ENCODE results near the gene PIK3R2. TPM values are rescaled to one million over a fixed set of nuclear protein-coding genes. Genes with fewer than 3 reads are reported as not detected.
"Not testable (repeated sequence)": the region's sequence is repeated elsewhere in the genome, so short reads cannot be mapped to it uniquely, and the experiment has no call there.

The PIK3R2 gene
- total RNA-seq (10 to 100 TPM; 14.1 to 21.8 TPM), polyA plus RNA-seq (1 to 10 TPM; 1.8 to 5.1 TPM)
- long read RNA-seq, donor 1 = 0 reads
- long read RNA-seq, donor 2, full-length matches to known transcripts = 4 of 5 reads
- long read RNA-seq, donor 2, partial matches to known transcripts = 1 of 5 reads
- long read RNA-seq, donor 2, other reads (novel, unspliced or antisense) = 0 of 5 reads

- DNase-seq (peak; percentile 100), ATAC-seq (ENCODE audit: low FRiP score) (peak; percentile 96)
- H3K27ac ChIP-seq (ENCODE audit: low read depth in 1 of 2, low read length in 2 of 2) = peak within 1 kb of the TSS in 1 of 2 donors; percentile 85
- WGBS, 2 donors = 1% methylated on average over 58 to 86 of the region's 86 CpGs
- peak within 1 kb of the TSS; percentile 24 to 65 for H3K4me3 ChIP-seq (ENCODE audit: low read length in 2 of 2)
- H3K4me1 ChIP-seq (ENCODE audit: control insufficient read depth in 1 of 2, insufficient read depth in 2 of 2, low read length in 2 of 2) = peaks cover 0 to 2% of the 10 kb centered on the region in 2 donors
- no peaks in the 10 kb centered on the region for H3K9me3 ChIP-seq (ENCODE audit: control insufficient read depth, low read length)
- H3K27me3 ChIP-seq (ENCODE audit: control insufficient read depth in 1 of 2, insufficient read depth in 2 of 2, low read length in 1 of 2) = no peaks in the 10 kb centered on the region
- intact Hi-C loops (cut with DNase I) = loop anchor here (5.0 to 10.0 kb wide), 3 partner anchors 36 to 148 kb away; partner anchors contain the start of gene ARRDC2 (in 2 of the 2)
- no peaks in the 10 kb centered on the region for H3K36me3 ChIP-seq (ENCODE audit: control insufficient read depth in 1 of 2, insufficient read depth in 2 of 2, low read length in 1 of 2)
These were observed at the start of gene PIK3R2 for GRCh38 chr19:18152817-18153555. Gene PIK3R2 (plus strand): TSS chr19:18153163. CDS start chr19:18155880, 2,717 bp downstream.

- no peaks in the 10 kb centered on the region for H3K27me3 ChIP-seq (ENCODE audit: control insufficient read depth in 1 of 2, insufficient read depth in 2 of 2, low read length in 1 of 2)
- no peaks in the 10 kb centered on the region for H3K36me3 ChIP-seq (ENCODE audit: control insufficient read depth in 1 of 2, insufficient read depth in 2 of 2, low read length in 1 of 2)
These were observed 48.2 kb upstream of the PIK3R2 start for GRCh38 chr19:18104793-18105131.

GRCh38 chr19:18105259-18105658, 47.7 kb upstream of the PIK3R2 start:
- H3K36me3 ChIP-seq (ENCODE audit: control insufficient read depth in 1 of 2, insufficient read depth in 2 of 2, low read length in 1 of 2); H3K9me3 ChIP-seq (ENCODE audit: control insufficient read depth, low read length); H3K27ac ChIP-seq (ENCODE audit: low read depth in 1 of 2, low read length in 2 of 2); H3K27me3 ChIP-seq (ENCODE audit: control insufficient read depth in 1 of 2, insufficient read depth in 2 of 2, low read length in 1 of 2); ATAC-seq (ENCODE audit: low FRiP score); H3K4me1 ChIP-seq (ENCODE audit: control insufficient read depth in 1 of 2, insufficient read depth in 2 of 2, low read length in 2 of 2); DNase-seq; H3K4me3 ChIP-seq (ENCODE audit: low read length in 2 of 2): not testable (repeated sequence)
- intact Hi-C loops (cut with DNase I) = loop anchor here in 1 of 2 donors (5.0 kb wide), 1 partner anchor 47 kb away; the partner anchor contains the start of gene PIK3R2
- 82 to 85% methylated on average over 7 of the region's 7 CpGs for WGBS, 2 donors

More at GRCh38 chr19:18104793-18105131, 48.2 kb upstream of the PIK3R2 start:
- WGBS, 2 donors = 68 to 70% methylated on average over 5 of the region's 5 CpGs
- no peaks in the 10 kb centered on the region for H3K9me3 ChIP-seq (ENCODE audit: control insufficient read depth, low read length)
- H3K4me1 ChIP-seq (ENCODE audit: control insufficient read depth in 1 of 2, insufficient read depth in 2 of 2, low read length in 2 of 2) = peaks cover 0 to 2% of the 10 kb centered on the region in 2 donors
- H3K4me3 ChIP-seq (ENCODE audit: low read length in 2 of 2) = no peak overlapping the region
- H3K27ac ChIP-seq (ENCODE audit: low read depth in 1 of 2, low read length in 2 of 2) = peak overlapping the region; percentile 31 to 65
- intact Hi-C loops (cut with DNase I) = loop anchor here in 1 of 2 donors (5.0 kb wide), 1 partner anchor 48 kb away; the partner anchor contains the start of gene PIK3R2
- DNase-seq (no peak), ATAC-seq (ENCODE audit: low FRiP score) (no peak)

GRCh38 chr19:18107235-18107634, 45.7 kb upstream of the PIK3R2 start:
- no peak for DNase-seq
- Histone ChIP-seq H3K27ac (ENCODE audit: low read depth in 1 of 2, low read length in 2 of 2) (no peak overlapping the region), H3K4me1 (ENCODE audit: control insufficient read depth in 1 of 2, insufficient read depth in 2 of 2, low read length in 2 of 2) (peaks cover 0 to 2% of the 10 kb centered on the region in 2 donors), H3K9me3 (ENCODE audit: control insufficient read depth, low read length) (no peaks in the 10 kb centered on the region), H3K36me3 (ENCODE audit: control insufficient read depth in 1 of 2, insufficient read depth in 2 of 2, low read length in 1 of 2) (no peaks in the 10 kb centered on the region), H3K27me3 (ENCODE audit: control insufficient read depth in 1 of 2, insufficient read depth in 2 of 2, low read length in 1 of 2) (no peaks in the 10 kb centered on the region), H3K4me3 (ENCODE audit: low read length in 2 of 2) (no peak overlapping the region)
- WGBS, 2 donors = 95 to 97% methylated on average over 9 of the region's 9 CpGs
- intact Hi-C loops (cut with DNase I) = loop anchor here in 1 of 2 donors (5.0 kb wide), 1 partner anchor 45 kb away; the partner anchor contains the start of gene PIK3R2
- no peak for ATAC-seq (ENCODE audit: low FRiP score)

- intact Hi-C loops (cut with DNase I) = loop anchor here in 1 of 2 donors (5.0 kb wide), 1 partner anchor 43 kb away; the partner anchor contains the start of gene PIK3R2
- ATAC-seq (ENCODE audit: low FRiP score) = no peak
- H3K27me3 ChIP-seq (ENCODE audit: control insufficient read depth in 1 of 2, insufficient read depth in 2 of 2, low read length in 1 of 2) = no peaks in the 10 kb centered on the region
- DNase-seq = no peak
- no peaks in the 10 kb centered on the region for H3K36me3 ChIP-seq (ENCODE audit: control insufficient read depth in 1 of 2, insufficient read depth in 2 of 2, low read length in 1 of 2)
- no peak overlapping the region for H3K4me3 ChIP-seq (ENCODE audit: low read length in 2 of 2)
- 72 to 85% methylated on average over 2 of the region's 2 CpGs for WGBS, 2 donors
- H3K27ac ChIP-seq (ENCODE audit: low read depth in 1 of 2, low read length in 2 of 2) = peak overlapping the region in 1 of 2 donors; percentile 5
- no peaks in the 10 kb centered on the region for H3K4me1 ChIP-seq (ENCODE audit: control insufficient read depth in 1 of 2, insufficient read depth in 2 of 2, low read length in 2 of 2)
- no peaks in the 10 kb centered on the region for H3K9me3 ChIP-seq (ENCODE audit: control insufficient read depth, low read length)
These were observed 44.1 kb upstream of the PIK3R2 start for GRCh38 chr19:18108897-18109296.

- intact Hi-C loops (cut with DNase I) = loop anchor here in 1 of 2 donors (5.0 kb wide), 1 partner anchor 43 kb away; the partner anchor contains the start of gene PIK3R2
- ATAC-seq (ENCODE audit: low FRiP score) = peak; percentile 3
- H3K27ac ChIP-seq (ENCODE audit: low read depth in 1 of 2, low read length in 2 of 2) = no peak overlapping the region
These were observed 43.6 kb upstream of the PIK3R2 start for GRCh38 chr19:18109341-18109732.

GRCh38 chr19:18109733-18110608, 43.0 kb upstream of the PIK3R2 start:
- Histone ChIP-seq H3K36me3 (ENCODE audit: control insufficient read depth in 1 of 2, insufficient read depth in 2 of 2, low read length in 1 of 2) (no peaks in the 10 kb centered on the region), H3K27me3 (ENCODE audit: control insufficient read depth in 1 of 2, insufficient read depth in 2 of 2, low read length in 1 of 2) (no peaks in the 10 kb centered on the region), H3K9me3 (ENCODE audit: control insufficient read depth, low read length) (no peaks in the 10 kb centered on the region), H3K4me1 (ENCODE audit: control insufficient read depth in 1 of 2, insufficient read depth in 2 of 2, low read length in 2 of 2) (no peaks in the 10 kb centered on the region), H3K27ac (ENCODE audit: low read depth in 1 of 2, low read length in 2 of 2) (no peak overlapping the region), H3K4me3 (ENCODE audit: low read length in 2 of 2) (peak overlapping the region; percentile 37 to 49)
- DNase-seq (peak; percentile 73 to 89), ATAC-seq (ENCODE audit: low FRiP score) (peak; percentile 81)
- intact Hi-C loops (cut with DNase I) = loop anchor here in 1 of 2 donors (5.0 kb wide), 1 partner anchor 42 kb away; the partner anchor contains the start of gene PIK3R2
- WGBS, 2 donors = 2% methylated on average over 69 to 92 of the region's 92 CpGs

More at GRCh38 chr19:18109341-18109732, 43.6 kb upstream of the PIK3R2 start:
- Histone ChIP-seq H3K36me3 (ENCODE audit: control insufficient read depth in 1 of 2, insufficient read depth in 2 of 2, low read length in 1 of 2) (no peaks in the 10 kb centered on the region), H3K27me3 (ENCODE audit: control insufficient read depth in 1 of 2, insufficient read depth in 2 of 2, low read length in 1 of 2) (no peaks in the 10 kb centered on the region), H3K9me3 (ENCODE audit: control insufficient read depth, low read length) (no peaks in the 10 kb centered on the region), H3K4me1 (ENCODE audit: control insufficient read depth in 1 of 2, insufficient read depth in 2 of 2, low read length in 2 of 2) (no peaks in the 10 kb centered on the region), H3K4me3 (ENCODE audit: low read length in 2 of 2) (no peak overlapping the region)
- WGBS, 2 donors = 63 to 66% methylated on average over 12 of the region's 12 CpGs
- DNase-seq = no peak

GRCh38 chr19:18110609-18111232, 42.2 kb upstream of the PIK3R2 start:
- no peaks in the 10 kb centered on the region for H3K9me3 ChIP-seq (ENCODE audit: control insufficient read depth, low read length)
- no peaks in the 10 kb centered on the region for H3K27me3 ChIP-seq (ENCODE audit: control insufficient read depth in 1 of 2, insufficient read depth in 2 of 2, low read length in 1 of 2)
- H3K27ac ChIP-seq (ENCODE audit: low read depth in 1 of 2, low read length in 2 of 2) = no peak overlapping the region
- ATAC-seq (ENCODE audit: low FRiP score) = no peak
- H3K36me3 ChIP-seq (ENCODE audit: control insufficient read depth in 1 of 2, insufficient read depth in 2 of 2, low read length in 1 of 2) = no peaks in the 10 kb centered on the region
- H3K4me3 ChIP-seq (ENCODE audit: low read length in 2 of 2) = peak overlapping the region; percentile 37 to 49
- no peak for DNase-seq
- intact Hi-C loops (cut with DNase I) = no loop called here
- 42 to 43% methylated on average over 22 of the region's 22 CpGs for WGBS, 2 donors
- no peaks in the 10 kb centered on the region for H3K4me1 ChIP-seq (ENCODE audit: control insufficient read depth in 1 of 2, insufficient read depth in 2 of 2, low read length in 2 of 2)

Measured in aorta (tissue), 5 donors.